GM23248 (cell line): ENCODE results near the gene ACER3.

ENCODE experiments used
- EZH2 ChIP-seq: fragments of 200-600 bp; sonication (generic); IDR thresholded peaks from 2 replicates; pipeline ENCODE4 v1.6.1; 2018; ENCODE audit warnings: antibody characterized with exemption, mild to moderate bottlenecking; ENCODE audit not compliant: insufficient read depth, poor library complexity, severe bottlenecking
- EZH2phosphoT487 ChIP-seq: fragments of 200-600 bp; sonication (generic); IDR thresholded peaks from 2 replicates; pipeline ENCODE4 v1.6.1; 2018; ENCODE audit warnings: antibody characterized with exemption, moderate library complexity, mild to moderate bottlenecking, low read depth; ENCODE audit not compliant: insufficient read depth

- TF ChIP-seq EZH2 (no peak), EZH2phosphoT487 (no peak)
These were observed 165.5 kb downstream of the ACER3 start for GRCh38 chr11:77026221-77026620.
